HG03025 (cell line): ENCODE results near the gene PUS1.

Experiments
- ATAC-seq: cut with Tn5 transposase; IDR thresholded peaks from one replicate; pipeline ENCODE4 v1.9.1; 2021; ENCODE audit warnings: mild to moderate bottlenecking, moderate library complexity; ENCODE audit not compliant: unreplicated experiment, low FRiP score

The PUS1 gene

GRCh38 chr12:131915000-131915689, 13.9 kb upstream of the PUS1 start:
- ATAC-seq = no peak

- ATAC-seq = no peak
These were observed 13.3 kb upstream of the PUS1 start for GRCh38 chr12:131915823-131916222.

GRCh38 chr12:131916306-131917138, 12.6 kb upstream of the PUS1 start:
- no peak for ATAC-seq

GRCh38 chr12:131917139-131917710, 11.9 kb upstream of the PUS1 start:
- no peak for ATAC-seq

- ATAC-seq = no peak
These were observed 11.3 kb upstream of the PUS1 start for GRCh38 chr12:131917711-131918306.

GRCh38 chr12:131918311-131919050, 10.6 kb upstream of the PUS1 start:
- ATAC-seq = no peak

GRCh38 chr12:131919051-131919347, 10.1 kb upstream of the PUS1 start:
- no peak for ATAC-seq

GRCh38 chr12:131919366-131920156, 9.5 kb upstream of the PUS1 start:
- no peak for ATAC-seq

GRCh38 chr12:131920157-131920508, 8.9 kb upstream of the PUS1 start:
- ATAC-seq = no peak

GRCh38 chr12:131920902-131921840, 7.9 kb upstream of the PUS1 start:
- ATAC-seq = no peak

GRCh38 chr12:131921866-131922769, 7.0 kb upstream of the PUS1 start:
- ATAC-seq = no peak

GRCh38 chr12:131922772-131923171, 6.3 kb upstream of the PUS1 start:
- no peak for ATAC-seq

GRCh38 chr12:131923260-131923659, 5.8 kb upstream of the PUS1 start:
- peak; percentile 64 for ATAC-seq

GRCh38 chr12:131927110-131928079, 1.7 kb upstream of the PUS1 start:
- no peak for ATAC-seq

GRCh38 chr12:131928080-131928710, 881 bp upstream of the PUS1 start:
- ATAC-seq = no peak
